Pulmonary artery endothelial cell (primary cell): ENCODE measurements around the gene WNT4. TPM values are rescaled to one million over a fixed set of nuclear protein-coding genes. Genes with fewer than 3 reads are reported as not detected.

Experiments used
- DNase-seq: peaks from one replicate; pipeline ENCODE4 v3.0.0-alpha.2; 2011; ENCODE audit warnings: low read depth, low spot score
- total RNA-seq: library from RNA; depleted of rRNA; stranded (reverse); fragments of >200 nt; gene quantifications from 2 replicates; pipeline ENCODE4 v1.2.3, GENCODE V29; 2014

WNT4 gene
- total RNA-seq, 1 donor from 2014 or later, result 0.13 TPM

DNA sequence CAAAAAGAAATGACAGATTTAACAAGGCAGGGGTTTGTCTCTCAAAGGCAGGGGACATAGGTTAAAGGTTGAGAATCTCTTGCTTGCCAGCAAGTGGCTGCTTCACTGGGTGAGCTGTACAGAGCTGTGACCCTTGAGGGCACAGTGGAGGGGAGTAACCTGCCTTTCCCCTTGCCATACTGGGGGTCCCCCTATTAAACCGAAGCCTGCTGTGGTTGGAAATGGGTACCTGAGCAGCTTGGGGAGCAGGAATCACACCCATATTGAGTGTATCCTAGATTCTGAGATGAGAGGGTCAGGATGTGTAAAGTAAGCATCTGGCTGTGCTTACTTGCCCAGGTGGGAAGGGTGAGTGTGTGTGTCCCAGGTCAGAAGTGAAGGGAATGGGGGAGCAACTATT is 31.8 kb downstream of the WNT4 start:
- no peak for DNase-seq

DNA sequence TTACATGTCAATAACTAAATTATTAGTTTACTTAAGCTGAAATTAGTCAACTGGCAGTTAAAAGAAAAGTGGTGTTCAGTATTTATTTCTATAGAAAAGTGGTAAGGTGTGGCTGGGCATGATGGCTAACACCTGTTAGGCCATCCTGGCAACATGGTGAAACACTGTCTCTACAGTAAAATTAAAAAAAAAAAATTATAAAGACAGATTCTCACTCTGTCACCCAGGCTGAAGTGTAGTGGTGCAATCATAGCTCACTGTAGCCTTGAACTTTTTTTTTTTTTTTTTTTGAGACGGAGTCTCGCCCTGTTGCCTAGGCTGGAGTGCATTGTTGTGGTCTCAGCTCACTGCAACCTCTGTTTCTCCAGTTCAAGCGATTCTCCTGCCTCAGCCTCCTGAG is 32.9 kb downstream of the WNT4 start:
- no peak for DNase-seq

DNA sequence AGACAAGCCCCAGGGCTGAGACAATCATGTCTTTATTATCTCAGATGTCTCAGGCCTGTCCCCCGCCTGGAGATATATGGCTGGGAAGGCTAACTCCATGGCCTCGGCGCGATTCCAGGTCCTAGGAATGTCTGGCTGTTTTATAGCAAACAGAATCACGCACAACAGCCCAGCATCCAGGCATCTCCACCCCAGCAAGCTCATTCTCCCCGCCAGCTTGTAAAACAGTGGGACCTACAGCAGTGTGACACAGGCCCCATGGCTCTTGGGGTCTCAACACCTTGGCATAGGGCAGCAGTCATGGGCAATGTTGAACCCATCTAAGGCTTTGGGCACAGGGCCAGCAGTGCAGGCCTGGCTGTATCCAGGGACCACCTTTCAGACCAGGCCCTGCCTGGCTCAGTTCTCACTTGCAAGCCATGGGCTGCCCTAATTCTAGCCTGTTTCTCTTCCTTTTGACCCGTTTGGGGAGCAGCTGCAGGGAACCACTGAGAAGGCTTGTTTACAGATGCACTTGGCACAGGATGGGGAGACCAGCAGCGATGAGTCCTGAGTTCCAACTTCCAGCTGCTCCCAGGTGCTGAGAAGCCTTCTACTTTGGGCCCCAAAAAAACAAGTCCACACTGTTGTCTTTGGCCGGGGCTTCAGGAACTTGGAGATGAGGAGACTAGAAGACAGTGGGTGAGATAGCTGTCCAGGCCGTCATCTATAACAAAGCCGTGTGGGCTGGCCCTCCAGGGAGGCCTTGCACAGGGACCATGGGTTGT is 34.4 kb downstream of the WNT4 start:
- DNase-seq, result no peak

DNA sequence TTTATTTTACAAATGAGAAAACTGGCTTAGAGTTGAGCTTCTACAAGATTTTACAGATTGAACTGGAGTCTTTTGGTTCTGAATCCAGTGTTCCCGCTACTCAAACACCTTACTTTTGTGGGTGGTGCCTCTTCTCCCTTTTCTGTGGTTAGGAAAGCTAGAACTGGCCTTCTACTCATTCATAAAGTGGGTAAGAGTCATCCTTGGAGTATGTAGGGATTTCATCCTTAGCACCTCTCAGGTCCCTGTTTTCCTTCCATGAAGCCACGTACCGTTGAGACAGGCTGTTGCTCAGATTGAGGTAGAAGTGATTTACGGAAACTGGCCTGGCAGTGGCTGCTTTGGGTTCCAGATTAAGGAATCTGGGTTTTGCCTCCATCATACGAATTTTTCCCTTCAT is 35.8 kb downstream of the WNT4 start:
- DNase-seq, result no peak

DNA sequence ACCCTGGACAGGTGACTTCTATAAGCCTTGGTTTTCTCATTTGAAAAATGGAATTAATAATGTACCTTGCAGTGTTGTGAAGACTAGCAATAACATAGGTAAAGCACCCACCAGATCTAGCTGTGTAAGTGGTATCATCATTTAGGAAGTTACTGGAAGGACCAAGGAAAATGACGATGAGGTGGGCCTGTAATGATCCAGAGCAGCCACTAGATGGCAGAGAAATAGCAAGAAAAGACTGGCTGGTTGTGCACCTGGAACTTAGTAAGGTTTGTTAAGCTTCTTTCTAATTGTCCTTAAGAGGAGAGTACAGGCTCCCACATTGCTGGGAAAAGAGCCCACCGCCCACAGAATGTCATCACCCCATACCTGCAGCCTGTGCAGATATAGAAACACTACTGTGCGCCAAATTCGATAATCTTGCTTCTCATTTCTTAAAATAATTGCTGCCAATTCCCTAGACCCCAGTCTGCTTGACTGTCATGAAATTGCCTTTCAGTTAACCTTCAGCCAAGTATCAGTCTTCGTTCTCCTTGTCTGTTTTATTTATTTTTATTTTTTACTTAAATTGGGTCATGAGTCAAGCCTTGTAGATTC is 37.2 kb downstream of the WNT4 start:
- DNase-seq, result peak; percentile 29

DNA sequence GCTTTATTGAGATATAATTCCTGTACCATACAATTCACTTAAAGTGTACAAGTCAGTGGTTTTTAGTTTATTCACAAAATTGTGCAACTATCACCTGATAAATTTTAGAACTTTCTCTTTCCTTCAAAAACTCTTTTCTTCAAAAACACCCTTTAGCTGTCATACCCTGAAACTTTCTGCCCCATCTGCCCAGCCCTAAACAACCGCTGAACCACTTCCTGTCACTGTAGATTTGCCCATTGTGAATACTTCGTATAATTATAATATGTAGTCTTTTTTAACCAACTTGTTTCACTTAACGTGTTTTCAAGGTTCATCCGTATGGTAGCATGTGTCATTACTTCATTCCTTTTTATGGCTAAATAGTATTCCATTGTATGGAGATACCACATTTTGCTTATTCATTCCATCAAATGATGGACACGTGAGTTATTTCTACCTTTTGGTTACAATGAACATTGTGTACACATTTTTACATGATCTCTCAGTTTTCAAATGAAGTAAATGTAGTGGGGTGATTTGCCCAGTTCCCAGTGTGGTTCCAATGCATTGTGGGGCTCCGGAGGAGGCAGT is 37.9 kb downstream of the WNT4 start:
- DNase-seq, result no peak

DNA sequence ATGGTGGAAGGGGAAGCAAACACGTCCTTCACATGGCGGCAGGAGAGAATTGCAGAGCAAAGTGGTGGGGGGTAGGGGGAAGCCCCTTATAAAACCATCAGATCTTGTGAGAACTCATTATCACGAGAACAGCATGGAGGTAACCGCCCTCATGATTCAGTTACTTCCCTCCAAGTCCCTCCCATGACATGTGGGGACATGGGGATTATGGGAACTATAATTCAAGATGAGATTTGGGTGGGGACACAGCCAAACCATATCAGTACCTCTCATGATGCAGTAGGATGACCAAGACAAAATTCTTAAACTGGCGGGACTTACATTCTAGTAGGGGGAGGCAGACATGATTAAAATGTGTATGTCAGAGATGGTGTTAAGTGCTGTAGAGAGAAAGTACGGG is 38.8 kb downstream of the WNT4 start:
- DNase-seq, result no peak

DNA sequence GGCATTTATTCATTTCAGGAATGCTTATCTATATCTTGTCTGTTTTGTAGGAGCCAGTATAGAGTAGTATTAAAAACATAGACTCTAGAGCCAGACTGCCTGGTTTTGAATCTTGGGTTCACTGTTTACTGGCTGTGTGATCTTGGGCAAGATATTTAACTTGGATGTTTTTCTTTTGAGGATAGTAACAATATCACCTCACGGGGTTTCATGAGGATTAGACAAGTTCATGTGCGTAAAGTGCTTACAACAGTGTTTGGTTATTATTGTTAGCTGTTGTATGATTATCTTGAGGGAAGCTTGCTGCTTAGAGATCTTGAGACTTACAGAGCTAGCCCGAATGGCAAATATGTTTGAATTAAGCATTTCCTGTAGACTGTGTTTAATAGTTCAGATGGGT is 40.2 kb downstream of the WNT4 start:
- no peak for DNase-seq

DNA sequence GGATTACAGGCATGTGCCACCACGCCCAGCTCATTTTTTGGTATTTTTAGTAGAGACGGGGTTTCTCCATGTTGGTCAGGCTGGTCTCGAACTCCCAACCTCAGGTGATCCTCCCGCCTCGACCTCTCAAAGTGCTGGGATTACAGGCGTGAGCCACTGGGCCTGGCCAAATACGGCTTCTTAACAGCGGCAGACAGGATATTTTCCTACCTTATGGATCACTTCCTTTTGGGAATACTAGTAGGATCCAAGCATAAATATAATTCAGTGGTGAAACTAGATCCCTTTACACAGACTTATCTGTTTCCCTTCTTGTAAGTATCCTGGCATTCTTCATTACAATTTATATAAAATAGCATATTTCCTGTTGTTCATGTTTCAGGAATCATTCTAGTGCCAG is 40.9 kb downstream of the WNT4 start:
- DNase-seq, result no peak

DNA sequence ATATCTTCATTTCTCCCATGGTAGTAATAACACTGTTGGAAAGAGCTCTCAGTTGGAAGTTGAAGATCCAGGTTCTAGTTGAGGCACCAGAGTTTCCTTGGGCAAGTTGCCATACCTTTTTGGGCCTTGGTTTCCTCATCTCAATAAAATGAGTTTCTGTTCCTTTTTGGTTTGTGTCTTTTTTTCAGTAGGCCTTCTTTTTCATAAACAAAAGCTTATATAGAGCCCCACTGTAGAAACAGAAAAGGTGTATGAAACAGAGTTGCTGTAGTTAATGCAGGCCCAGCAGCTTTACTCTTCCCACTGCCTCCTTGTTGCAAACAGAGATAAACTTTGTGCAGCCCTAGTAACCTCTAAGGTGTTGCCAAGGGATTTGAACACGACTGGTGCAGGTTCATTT is 41.7 kb downstream of the WNT4 start:
- DNase-seq, result no peak

DNA sequence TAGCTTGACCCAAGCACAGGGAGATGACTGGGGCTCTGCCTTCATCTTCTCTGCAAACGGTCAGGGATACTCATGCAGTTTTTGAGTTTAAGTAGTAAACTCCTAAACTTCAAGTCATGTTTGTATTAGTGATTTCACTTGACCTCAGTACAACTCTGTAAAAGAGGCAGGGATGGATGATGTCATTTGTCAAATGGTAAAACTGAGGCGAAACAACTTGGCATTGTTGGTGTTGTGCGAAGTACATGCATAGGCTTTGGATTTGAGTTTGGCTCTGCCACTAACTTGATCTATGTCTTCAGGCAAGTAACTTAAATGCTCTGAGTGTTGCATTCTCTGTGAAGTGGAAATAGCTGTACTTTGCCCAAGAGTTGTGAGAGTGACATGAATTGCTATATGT is 42.7 kb downstream of the WNT4 start:
- no peak for DNase-seq

DNA sequence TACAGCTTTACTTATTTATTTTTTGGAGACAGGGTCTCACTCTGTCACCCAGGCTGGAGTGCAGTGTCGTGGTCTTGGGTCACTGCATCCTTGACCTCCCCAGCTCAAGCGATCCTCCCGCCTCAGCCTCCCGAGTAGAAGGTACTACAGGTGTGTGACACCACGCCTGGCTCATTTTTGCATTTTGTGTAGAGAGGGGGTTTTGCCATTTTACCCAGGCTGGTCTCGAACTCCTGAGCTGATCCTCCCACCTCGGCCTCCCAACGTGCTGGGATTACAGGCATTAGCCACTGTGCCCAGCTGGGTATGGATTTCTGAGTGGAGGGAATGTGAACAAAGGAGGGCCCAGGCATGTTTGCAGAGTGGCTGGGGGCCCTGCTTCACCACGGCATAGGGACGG is 44.1 kb downstream of the WNT4 start:
- DNase-seq, result no peak

DNA sequence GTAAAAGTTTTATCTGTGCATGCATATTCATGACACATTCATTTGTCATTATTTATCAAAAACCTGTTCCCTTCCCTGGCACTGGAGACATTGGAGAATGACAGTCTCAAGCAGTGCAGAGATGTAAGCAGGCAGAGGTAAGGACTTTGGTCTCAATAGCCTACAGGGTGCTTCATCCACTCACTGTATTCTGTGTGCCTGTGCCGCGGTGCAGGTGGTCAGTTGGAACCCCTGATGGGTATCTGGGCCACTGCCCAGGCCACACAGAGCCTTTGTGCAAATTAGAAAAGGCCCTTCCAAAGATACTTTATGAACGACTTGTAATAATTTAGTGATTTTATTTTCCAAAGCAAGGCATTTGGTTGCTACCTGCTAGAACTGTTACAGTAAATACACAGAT is 46.4 kb downstream of the WNT4 start:
- DNase-seq, result no peak

DNA sequence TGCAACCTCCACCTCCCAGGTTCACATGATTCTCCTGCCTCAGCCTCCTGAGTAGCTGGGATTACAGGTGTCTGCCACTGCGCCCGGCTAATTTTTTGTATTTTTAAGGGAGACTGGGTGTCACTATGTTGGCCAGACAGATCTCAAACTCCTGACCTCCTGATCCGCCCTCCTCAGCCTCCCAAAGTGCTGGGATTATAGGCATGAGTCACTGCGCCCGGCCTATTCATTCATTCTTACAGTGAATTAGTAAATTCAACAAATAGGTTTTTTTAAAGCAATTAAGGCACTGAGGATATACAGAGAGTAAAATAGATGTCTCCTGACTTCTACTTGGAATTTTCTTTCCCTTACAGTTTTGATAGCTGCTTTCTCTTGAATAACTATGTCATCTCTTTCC is 46.9 kb downstream of the WNT4 start:
- DNase-seq, result no peak

DNA sequence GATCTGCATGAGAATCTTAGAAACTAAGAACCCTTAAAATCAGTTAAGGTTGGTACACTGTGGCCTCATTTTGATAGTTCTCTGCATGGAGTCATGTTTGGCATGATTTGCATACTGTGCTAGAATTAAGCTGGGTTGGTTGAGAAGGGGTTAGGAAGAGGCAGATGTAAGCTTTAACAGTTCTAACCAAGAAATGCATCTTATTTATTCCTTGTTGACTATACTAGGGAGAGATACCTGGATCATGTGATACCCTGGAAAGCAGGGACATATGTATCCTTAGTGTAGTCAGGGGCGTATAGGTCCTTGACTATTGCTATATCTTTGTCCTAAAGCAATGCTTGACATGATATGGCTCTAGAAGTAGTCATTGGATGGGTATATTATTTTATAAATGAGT is 49.4 kb downstream of the WNT4 start:
- DNase-seq, result no peak

DNA sequence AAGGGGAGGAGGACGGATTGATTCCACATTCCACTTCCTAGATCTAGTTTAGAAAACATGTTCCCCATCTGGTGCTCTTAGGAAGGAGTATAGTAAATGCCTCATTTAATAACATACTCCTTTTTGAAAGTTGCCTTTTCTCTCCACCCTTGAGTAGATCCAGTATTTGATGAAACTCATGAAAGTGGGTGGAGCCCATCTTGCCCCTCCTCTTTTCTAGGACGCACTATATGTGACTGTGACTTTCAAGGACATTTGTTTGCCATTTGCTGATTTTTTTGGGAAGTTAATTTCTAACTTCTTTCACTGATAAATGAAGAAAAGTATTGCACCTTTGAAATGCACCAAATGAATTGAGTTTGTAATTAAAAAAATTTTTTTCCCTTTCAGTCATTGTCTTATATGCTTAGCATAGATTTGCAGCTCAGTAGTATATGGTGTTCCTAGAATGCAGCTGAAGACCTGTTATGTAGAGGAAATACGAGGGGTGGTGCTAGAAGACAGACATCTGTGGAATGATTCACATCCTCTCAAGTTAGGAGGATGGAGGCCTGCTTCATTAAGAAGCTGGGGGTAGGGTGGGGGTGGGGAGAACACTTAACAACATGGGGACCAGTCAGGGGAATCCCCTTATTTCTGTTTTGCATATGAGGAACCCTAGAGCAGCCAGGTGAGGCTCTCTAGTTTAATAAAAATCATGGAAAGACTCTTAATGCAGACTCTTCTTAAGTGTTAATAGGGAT is 50.7 kb downstream of the WNT4 start:
- peak; percentile 36 for DNase-seq

DNA sequence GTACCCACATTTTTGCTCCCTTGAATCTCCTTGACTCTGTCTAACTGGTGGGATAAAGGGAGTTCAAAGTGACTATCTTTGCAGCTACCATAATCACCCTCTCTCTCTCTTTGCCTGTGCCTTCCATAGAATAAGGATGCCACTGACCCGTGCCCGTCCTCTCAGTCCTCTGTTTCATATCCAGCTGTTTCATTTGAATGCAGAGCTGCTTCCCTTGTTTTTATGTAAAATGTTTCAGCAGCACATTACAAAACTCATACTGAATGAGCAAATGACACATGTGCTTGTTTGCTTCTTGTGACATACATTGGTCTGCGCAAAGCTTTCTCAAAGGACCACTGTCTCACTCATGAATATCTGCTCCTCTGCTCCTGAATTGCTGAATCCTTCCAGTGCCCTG is 52.0 kb downstream of the WNT4 start:
- no peak for DNase-seq

DNA sequence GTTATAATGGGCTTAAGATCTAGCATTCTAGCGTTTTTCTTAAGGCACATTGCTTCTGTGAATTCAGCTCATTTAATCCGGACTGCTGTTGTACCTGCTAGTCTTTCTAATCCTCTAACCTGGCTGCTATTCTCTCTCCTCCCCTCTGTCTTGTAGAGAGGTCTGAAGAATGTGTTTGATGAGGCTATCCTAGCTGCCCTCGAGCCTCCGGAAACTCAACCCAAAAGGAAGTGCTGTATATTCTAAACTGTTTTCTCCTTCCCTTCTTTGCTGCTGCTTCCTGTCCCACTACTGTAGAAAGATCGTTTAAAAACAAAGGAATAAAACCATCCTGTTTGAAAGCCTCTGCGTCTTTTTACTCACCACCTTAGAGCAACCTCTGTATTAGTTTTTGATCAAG is 53.1 kb downstream of the WNT4 start:
- no peak for DNase-seq

DNA sequence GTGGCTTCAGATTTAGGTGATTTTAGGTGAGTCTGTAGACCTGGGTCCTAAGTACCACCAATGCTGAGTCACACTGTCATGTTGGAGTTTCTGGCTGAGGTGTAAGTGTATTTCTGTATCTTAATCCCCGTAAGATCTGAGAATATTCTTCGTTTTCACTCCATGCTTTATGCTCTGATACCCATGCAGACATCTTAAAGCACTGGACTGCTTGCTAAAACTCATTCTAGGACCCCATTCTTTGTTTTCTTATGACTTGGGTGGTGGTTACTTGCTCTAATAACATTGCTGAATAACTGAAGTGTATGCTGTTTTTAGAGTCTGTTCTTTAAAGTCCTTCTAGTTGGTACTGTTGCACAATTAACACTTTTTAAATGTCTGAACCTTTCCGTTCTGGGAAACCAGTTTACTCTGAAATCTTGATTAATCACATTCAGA is 53.7 kb downstream of the WNT4 start:
- no peak for DNase-seq

DNA sequence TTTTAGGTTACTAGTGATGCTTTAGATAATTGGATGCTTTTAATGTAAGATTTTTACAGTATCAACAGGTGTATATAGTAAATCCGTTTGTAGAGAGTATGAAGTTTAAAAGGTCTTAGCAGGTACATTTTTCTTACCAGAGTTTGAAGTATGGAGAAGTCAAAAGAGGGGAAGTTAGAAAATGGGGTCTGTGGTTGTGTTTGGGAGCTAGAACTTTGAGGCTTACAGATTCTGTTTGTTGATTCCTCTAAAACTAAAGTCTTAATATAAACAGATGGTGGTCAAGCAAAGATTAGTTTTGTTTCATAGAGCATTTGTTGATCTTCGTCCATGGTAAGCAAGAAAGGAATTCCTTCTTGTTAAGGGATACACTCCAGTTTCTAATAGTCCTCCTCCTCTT is 54.6 kb downstream of the WNT4 start:
- DNase-seq, result no peak

DNA sequence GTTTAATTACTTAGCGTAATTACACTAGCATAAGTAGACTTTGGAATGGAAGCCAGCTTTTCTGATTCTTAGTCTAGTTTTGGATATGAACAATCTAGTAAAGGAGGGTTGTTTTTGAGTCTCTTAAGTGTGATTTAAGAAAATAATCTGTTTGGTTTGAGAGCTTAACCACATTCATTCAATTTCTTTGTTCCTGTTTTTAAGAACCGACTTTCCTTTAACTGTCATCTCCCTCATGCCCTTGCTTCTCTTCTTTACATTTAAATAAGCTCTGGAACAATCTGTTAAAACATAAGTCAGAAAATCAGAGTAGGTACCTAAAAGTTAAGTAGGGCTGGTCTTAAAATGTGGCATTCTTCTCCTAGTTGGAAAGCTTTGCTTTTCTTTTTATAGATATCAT is 62.7 kb downstream of the WNT4 start:
- DNase-seq, result no peak

DNA sequence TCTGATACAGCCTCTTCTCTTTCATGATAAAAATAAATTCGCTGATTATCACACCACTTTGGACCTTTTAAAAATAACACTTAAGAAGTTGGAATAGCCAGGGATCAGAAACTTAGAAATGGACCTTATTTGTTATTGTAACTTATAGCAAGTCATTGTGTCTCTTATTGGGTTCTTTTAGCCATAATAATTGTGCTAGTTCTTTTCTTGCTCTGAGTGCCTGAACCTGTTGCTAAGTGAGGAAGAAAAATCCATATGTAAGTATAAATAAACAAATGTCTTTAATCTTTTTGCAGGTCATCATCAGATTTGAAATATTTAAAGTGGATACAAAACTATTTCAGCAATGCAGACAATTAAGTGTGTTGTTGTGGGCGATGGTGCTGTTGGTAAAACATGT is 64.8 kb downstream of the WNT4 start:
- no peak for DNase-seq
